Left lung (tissue), 10 donors: ENCODE measurements around the gene PARD6G. TPM values are rescaled to one million over a fixed set of nuclear protein-coding genes. Genes with fewer than 3 reads are reported as not detected.

ENCODE experiments used
- ATAC-seq: fragments of 200-7000 bp; cut with Tn5 transposase; one replicate; pipeline ENCODE4 v1.9.1; 2020; ENCODE audit warnings: moderate library complexity
- DNase-seq, 4 donors: peaks; one replicate each; pipeline ENCODE4 v3.0.0-alpha.2; 2013 to 2020
- H3K27ac ChIP-seq, 2 donors: fragments of 200-600 bp; sonication (generic) in 1 of 2; one replicate each; pipeline versions ENCODE4 v1.5.0 to v1.8.0; 2020 to 2021
- H3K27me3 ChIP-seq, 2 donors: fragments of 200-600 bp; sonication (generic) in 1 of 2; one replicate each; pipeline versions ENCODE4 v1.5.0 to v1.8.0; 2020 to 2021
- H3K36me3 ChIP-seq, 2 donors: fragments of 200-600 bp; sonication (generic) in 1 of 2; one replicate each; pipeline versions ENCODE4 v1.5.0 to v1.8.0; 2020 to 2021
- H3K4me1 ChIP-seq, 2 donors: fragments of 200-600 bp; one replicate each; pipeline ENCODE4 v1.8.0; 2021
- H3K4me3 ChIP-seq, 2 donors: fragments of 200-600 bp; sonication (generic) in 1 of 2; one replicate each; pipeline versions ENCODE4 v1.5.0 to v1.8.0; 2020 to 2021; ENCODE audit warnings: mild to moderate bottlenecking in 1 of 2
- H3K9me3 ChIP-seq, 2 donors: fragments of 200-600 bp; sonication (generic) in 1 of 2; one replicate each; pipeline versions ENCODE4 v1.5.0 to v1.8.0; 2020 to 2021
- intact Hi-C, 2 donors: fragments of 100-400 bp; cut with DNase I; formaldehyde crosslinking; loops; one replicate each; pipeline versions ENCODE4 v1.11.2 to v1.14.2; 2022
- polyA plus RNA-seq, 6 donors: library from polyadenylated mRNA; unstranded; fragments of 120-200 nt; gene quantifications; one replicate each; pipeline ENCODE4 v1.2.1, GENCODE V29; 2013; ENCODE audit not compliant: insufficient read length in 6 of 6
- total RNA-seq, 2 donors: library from RNA; stranded (reverse); fragmentation: NEBNext Ultra II Directional; extraction: Animal tissue kit (Norgen Biotek cat#: 25700); gene quantifications; one replicate each; pipeline ENCODE4 v1.2.1, GENCODE V29; 2021
- TF ChIP-seq, protein P1 (sequence below), 2 donors: fragments of 200-600 bp; sonication (generic) in 1 of 2; IDR thresholded peaks; one replicate each; pipeline versions ENCODE4 v1.5.0 to v1.8.0; 2021; ENCODE audit warnings: antibody characterized with exemption in 2 of 2
- donor health status: DM: no; HTN: yes; CAD: no.
- donor health status: DM: no; HTN: no; CAD: no.

PARD6G gene
- total and polyA plus RNA-seq, 8 donors: 6.9 to 25.2 (median 19.8) TPM

DNA sequence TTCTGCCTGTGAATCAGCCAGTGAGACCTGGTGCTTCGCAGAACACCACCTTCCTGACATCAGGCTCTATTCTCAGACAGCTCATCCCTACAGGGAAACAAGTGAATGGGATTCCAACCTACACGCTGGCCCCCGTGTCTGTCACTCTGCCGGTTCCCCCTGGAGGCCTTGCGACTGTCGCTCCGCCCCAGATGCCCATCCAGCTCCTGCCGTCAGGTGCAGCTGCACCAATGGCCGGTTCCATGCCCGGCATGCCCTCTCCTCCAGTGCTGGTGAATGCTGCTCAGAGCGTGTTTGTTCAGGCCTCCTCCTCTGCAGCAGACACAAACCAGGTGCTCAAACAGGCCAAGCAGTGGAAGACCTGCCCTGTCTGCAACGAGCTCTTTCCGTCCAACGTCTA is 110.2 kb downstream of the PARD6G start:
- H3K4me1 ChIP-seq: no peaks in the 10 kb centered on the region
- peaks cover 0 to 73% of the 10 kb centered on the region in 2 donors for H3K36me3 ChIP-seq
- no peak for DNase-seq
- intact Hi-C loops: no loop called here
- H3K27ac ChIP-seq: no peak overlapping the region
- H3K27me3 ChIP-seq: no peaks in the 10 kb centered on the region
- no peak for ATAC-seq
- H3K9me3 ChIP-seq: no peaks in the 10 kb centered on the region
- H3K4me3 ChIP-seq: no peak overlapping the region
- TF ChIP-seq, protein P1, sequence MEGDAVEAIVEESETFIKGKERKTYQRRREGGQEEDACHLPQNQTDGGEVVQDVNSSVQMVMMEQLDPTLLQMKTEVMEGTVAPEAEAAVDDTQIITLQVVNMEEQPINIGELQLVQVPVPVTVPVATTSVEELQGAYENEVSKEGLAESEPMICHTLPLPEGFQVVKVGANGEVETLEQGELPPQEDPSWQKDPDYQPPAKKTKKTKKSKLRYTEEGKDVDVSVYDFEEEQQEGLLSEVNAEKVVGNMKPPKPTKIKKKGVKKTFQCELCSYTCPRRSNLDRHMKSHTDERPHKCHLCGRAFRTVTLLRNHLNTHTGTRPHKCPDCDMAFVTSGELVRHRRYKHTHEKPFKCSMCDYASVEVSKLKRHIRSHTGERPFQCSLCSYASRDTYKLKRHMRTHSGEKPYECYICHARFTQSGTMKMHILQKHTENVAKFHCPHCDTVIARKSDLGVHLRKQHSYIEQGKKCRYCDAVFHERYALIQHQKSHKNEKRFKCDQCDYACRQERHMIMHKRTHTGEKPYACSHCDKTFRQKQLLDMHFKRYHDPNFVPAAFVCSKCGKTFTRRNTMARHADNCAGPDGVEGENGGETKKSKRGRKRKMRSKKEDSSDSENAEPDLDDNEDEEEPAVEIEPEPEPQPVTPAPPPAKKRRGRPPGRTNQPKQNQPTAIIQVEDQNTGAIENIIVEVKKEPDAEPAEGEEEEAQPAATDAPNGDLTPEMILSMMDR (IDR thresholded peaks at IDR 0.05): no peak

DNA sequence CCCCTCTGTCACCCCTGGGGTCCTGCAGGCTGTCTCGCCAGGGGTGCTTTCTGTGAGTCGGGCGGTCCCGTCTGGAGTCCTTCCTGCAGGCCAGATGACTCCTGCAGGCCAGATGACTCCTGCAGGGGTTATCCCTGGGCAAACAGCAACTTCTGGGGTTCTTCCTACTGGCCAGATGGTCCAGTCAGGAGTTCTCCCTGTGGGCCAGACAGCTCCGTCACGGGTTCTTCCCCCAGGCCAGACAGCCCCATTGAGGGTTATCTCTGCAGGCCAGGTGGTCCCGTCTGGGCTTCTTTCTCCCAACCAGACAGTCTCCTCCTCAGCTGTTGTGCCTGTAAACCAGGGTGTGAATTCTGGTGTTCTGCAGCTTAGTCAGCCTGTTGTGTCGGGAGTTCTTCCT is 110.6 kb downstream of the PARD6G start:
- H3K9me3 ChIP-seq: no peaks in the 10 kb centered on the region
- no peaks in the 10 kb centered on the region for H3K4me1 ChIP-seq
- no peak overlapping the region for H3K27ac ChIP-seq
- intact Hi-C loops: no loop called here
- no peak overlapping the region for H3K4me3 ChIP-seq
- H3K36me3 ChIP-seq: peaks cover 0 to 73% of the 10 kb centered on the region in 2 donors
- ATAC-seq (no peak), DNase-seq (no peak)
- no peaks in the 10 kb centered on the region for H3K27me3 ChIP-seq
- TF ChIP-seq, protein P1 (IDR thresholded peaks at IDR 0.05): no peak

DNA sequence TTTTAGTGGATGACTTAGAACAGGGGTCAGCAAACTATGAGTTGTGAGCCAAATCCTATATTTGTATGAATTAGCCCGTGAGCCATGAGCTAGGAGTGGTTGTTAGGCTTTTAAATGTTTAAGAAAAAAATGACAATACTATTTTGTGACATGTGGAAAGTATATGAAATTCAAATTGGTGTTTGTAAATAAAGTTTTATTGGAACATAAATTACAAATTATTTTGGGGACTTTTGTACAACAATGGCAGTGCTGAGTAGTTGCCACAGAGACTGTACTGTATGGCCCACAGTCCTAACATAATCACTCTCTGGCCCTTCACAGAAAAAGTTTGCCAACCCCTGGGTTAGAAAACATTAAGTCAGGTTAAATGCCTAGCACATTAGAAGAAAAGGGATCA is 112.2 kb downstream of the PARD6G start:
- DNase-seq: no peak
- Histone ChIP-seq H3K4me3 (no peak overlapping the region), H3K4me1 (no peaks in the 10 kb centered on the region), H3K9me3 (no peaks in the 10 kb centered on the region), H3K27me3 (no peaks in the 10 kb centered on the region), H3K27ac (no peak overlapping the region), H3K36me3 (peaks cover 0 to 68% of the 10 kb centered on the region in 2 donors)
- ATAC-seq: no peak
- intact Hi-C loops: no loop called here
- TF ChIP-seq, protein P1 (IDR thresholded peaks at IDR 0.05): no peak

DNA sequence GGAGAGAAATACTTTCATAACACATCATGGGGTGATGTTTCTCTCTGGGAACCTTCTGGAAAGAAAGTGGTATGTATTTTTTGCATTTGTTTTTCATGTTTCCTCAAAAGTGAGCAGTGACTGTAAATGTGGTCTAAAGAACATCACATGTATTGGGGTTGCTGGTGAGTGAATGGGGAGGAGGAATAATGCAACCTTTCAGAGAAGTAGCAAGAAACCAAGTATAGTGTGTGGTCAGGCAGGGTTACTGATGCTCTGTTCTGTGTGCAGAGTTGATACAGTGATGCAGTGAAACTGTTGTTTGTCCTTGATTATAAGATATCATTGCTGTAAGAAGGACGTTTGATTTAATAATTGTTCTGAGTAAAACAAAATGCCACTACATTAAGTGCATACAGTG is 114.2 kb downstream of the PARD6G start:
- H3K36me3 ChIP-seq: peaks cover 0 to 53% of the 10 kb centered on the region in 2 donors
- intact Hi-C loops: no loop called here

DNA sequence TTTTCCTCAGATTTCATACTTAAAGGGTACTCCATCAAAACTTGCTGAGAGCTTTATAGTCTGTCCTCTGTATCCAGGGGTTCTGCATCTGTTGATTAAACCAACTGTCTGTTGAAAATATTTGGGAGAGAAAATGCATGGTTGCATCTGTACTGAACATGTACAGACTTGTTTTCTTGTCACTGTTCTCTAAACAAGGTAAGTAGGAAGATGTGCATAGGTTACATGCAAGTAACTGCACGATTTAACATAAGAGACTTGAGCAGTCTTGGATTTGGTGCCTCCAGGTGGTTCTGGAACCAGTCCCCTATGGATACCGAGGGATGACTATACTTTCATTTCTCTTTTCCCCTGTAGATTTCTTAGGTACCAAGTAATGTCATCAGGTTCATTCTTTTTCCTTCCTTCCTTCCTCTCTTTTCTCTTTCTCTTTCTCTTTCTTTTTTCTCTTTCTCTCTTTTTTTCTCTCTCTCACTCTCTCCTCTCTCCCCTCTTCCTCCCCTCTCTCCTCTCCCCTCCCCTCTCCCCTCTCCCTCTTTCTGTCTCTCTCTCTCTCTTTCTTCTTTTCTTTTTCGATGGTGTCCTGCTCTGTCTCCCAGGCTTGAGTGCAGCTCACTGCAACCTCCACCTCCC is 115.0 kb downstream of the PARD6G start:
- Histone ChIP-seq H3K27me3 (no peaks in the 10 kb centered on the region), H3K27ac (no peak overlapping the region), H3K9me3 (no peaks in the 10 kb centered on the region), H3K4me3 (no peak overlapping the region), H3K4me1 (no peaks in the 10 kb centered on the region), H3K36me3 (peaks cover 0 to 45% of the 10 kb centered on the region in 2 donors)
- no peak for DNase-seq
- ATAC-seq: no peak
- TF ChIP-seq, protein P1 (IDR thresholded peaks at IDR 0.05): no peak
- intact Hi-C loops: no loop called here

More for the DNA sequence above, 114.2 kb downstream of the PARD6G start:
- Histone ChIP-seq H3K27me3 (no peaks in the 10 kb centered on the region), H3K9me3 (no peaks in the 10 kb centered on the region), H3K27ac (no peak overlapping the region), H3K4me3 (no peak overlapping the region), H3K4me1 (no peaks in the 10 kb centered on the region)
- DNase-seq (no peak), ATAC-seq (no peak)
- TF ChIP-seq, protein P1 (IDR thresholded peaks at IDR 0.05): no peak
